Ovary (tissue), 10 donors: ENCODE data around the gene OR4M2. TPM values are rescaled to one million over a fixed set of nuclear protein-coding genes. Genes with fewer than 3 reads are reported as not detected.
"Not testable (repeated sequence)": the region's sequence is repeated elsewhere in the genome, so short reads cannot be mapped to it uniquely, and the experiment has no call there.

Source experiments
- DNase-seq, 5 donors: peaks; one replicate each; pipeline ENCODE4 v3.0.0-alpha.2; 2019 to 2020
- H3K27ac ChIP-seq, 2 donors: fragments of 200-600 bp; one replicate each; pipeline versions ENCODE4 v1.5.1 to v1.8.0; 2019 to 2022
- H3K27me3 ChIP-seq: fragments of 200-600 bp; one replicate; pipeline ENCODE4 v1.8.0; 2022
- H3K36me3 ChIP-seq: fragments of 200-600 bp; sonication (generic); one replicate; pipeline ENCODE4 v1.5.1; 2019
- H3K4me1 ChIP-seq: one replicate; pipeline ENCODE4 v1.8.1; 2013; ENCODE audit warnings: mild to moderate bottlenecking, moderate library complexity; ENCODE audit not compliant: insufficient read depth
- H3K4me3 ChIP-seq: fragments of 200-600 bp; sonication (generic); one replicate; pipeline ENCODE4 v1.5.1; 2017
- H3K9me3 ChIP-seq, 2 donors: fragments of 200-600 bp in 1 of 2; sonication (generic) in 1 of 2; one replicate each; pipeline versions ENCODE4 v1.5.1 to v1.8.1; 2013 to 2019; ENCODE audit warnings: mild to moderate bottlenecking in 1 of 2, moderate library complexity in 1 of 2
- WGBS, 3 donors: extraction: QIAGEN DNeasy Blood & Tissue Kit in 1 of 3; methylation state at CpG; one replicate each; pipeline versions ENCODE4 v1.1.5 to v1.1.7; 2013 to 2017; 5-methylcytosine and 5-hydroxymethylcytosine counted together
- intact Hi-C, 4 donors: fragments of 100-400 bp; cut with DNase I; formaldehyde crosslinking; loops; one replicate each; pipeline versions ENCODE4 v1.11.0 to v1.15.1; 2022 to 2023
- long read RNA-seq, 3 donors: library from polyadenylated mRNA in 2 of 3; unstranded in 2 of 3; transcript quantifications; one replicate each; pipeline ENCODE4 v2.0.0 and lab custom pipeline, GENCODE V29; 2021 to 2026
- polyA plus RNA-seq, 2 donors: library from polyadenylated mRNA; stranded (reverse); fragments of 200-250 nt in 1 of 2; fragments of 350-450 nt in 1 of 2; fragmentation: Illumina TruSeq in 1 of 2; extraction: RNeasy Lipid Tissue Mini Kit (QIAGEN cat#74804) in 1 of 2; gene quantifications; one replicate each; pipeline ENCODE4 v1.2.3, GENCODE V29; 2013 to 2014
- total RNA-seq, 7 donors: library from RNA; depleted of rRNA in 2 of 7; stranded (reverse); fragments of >200 nt in 2 of 7; fragmentation: NEBNext Ultra II Directional in 3 of 7; extraction: Animal tissue kit (Norgen Biotek cat#: 25700) in 3 of 7; gene quantifications; one replicate each; pipeline versions ENCODE4 v1.1.0 to v1.2.4, GENCODE V29; 2016 to 2023
- donor health status: DM: no; HTN: no; CAD: no; lungs with moderate emphysema.
- donor health status: DM: no; HTN: no; CAD: no.
- donor health status: Bipolar disorder and iron deficiency.
- donor health status: DM: yes; HTN: yes; CAD: no.
- donor health status: DM: no; HTN: no; CAD: no.
- donor health status: DM: yes; HTN: yes; CAD: no.

The OR4M2 gene
- total RNA-seq = under 1 TPM in 2 of 7 donors, not detected in 5; 0.31 to 0.45 TPM
- polyA plus RNA-seq = not detected
- long read RNA-seq, donor 1 = 0 reads
- long read RNA-seq, donor 2 = 0 reads
- long read RNA-seq, donor 3 = 0 reads

- H3K27ac ChIP-seq, H3K36me3 ChIP-seq, H3K27me3 ChIP-seq, H3K9me3 ChIP-seq, intact Hi-C loops, H3K4me3 ChIP-seq, H3K4me1 ChIP-seq, DNase-seq: not testable (repeated sequence)
- no CpG with 5 or more reads among the region's 2 CpGs for WGBS, 3 donors
These were observed at the start of gene OR4M2 for GRCh38 chr15:22080227-22080626. TSS of gene OR4M2 (plus strand) at chr15:22080527. CDS start at chr15:22080625, 98 bp downstream.

GRCh38 chr15:22069267-22069666 is 11.1 kb upstream of the OR4M2 start:
- H3K36me3 ChIP-seq, H3K4me1 ChIP-seq, H3K4me3 ChIP-seq, H3K27ac ChIP-seq, DNase-seq, H3K9me3 ChIP-seq, intact Hi-C loops, H3K27me3 ChIP-seq: not testable (repeated sequence)

GRCh38 chr15:22081386-22081785 is 1.1 kb downstream of the OR4M2 start:
- no CpG with 5 or more reads among the region's 3 CpGs for WGBS, 3 donors
- H3K9me3 ChIP-seq, H3K4me3 ChIP-seq, H3K27ac ChIP-seq, H3K27me3 ChIP-seq, H3K4me1 ChIP-seq, DNase-seq, H3K36me3 ChIP-seq, intact Hi-C loops: not testable (repeated sequence)

- H3K27ac ChIP-seq, H3K4me1 ChIP-seq, DNase-seq, H3K36me3 ChIP-seq, H3K27me3 ChIP-seq, intact Hi-C loops, H3K9me3 ChIP-seq, H3K4me3 ChIP-seq: not testable (repeated sequence)
- WGBS, 3 donors = 62% methylated on average over 2 of the region's 16 CpGs; no CpG with 5 or more reads in 2 of the 3 donors
These were observed 18.4 kb downstream of the OR4M2 start for GRCh38 chr15:22098616-22099253.

- WGBS, 3 donors = no CpG with 5 or more reads among the region's 17 CpGs
These were observed 19.1 kb downstream of the OR4M2 start for GRCh38 chr15:22099289-22099891.

GRCh38 chr15:22122033-22122432 is 41.7 kb downstream of the OR4M2 start:
- 39 to 63% (median 61%) methylated on average over 5 of the region's 5 CpGs for WGBS, 3 donors
- intact Hi-C loops, DNase-seq, H3K27ac ChIP-seq, H3K27me3 ChIP-seq, H3K9me3 ChIP-seq, H3K4me1 ChIP-seq, H3K4me3 ChIP-seq, H3K36me3 ChIP-seq: not testable (repeated sequence)

More at GRCh38 chr15:22099289-22099891, 19.1 kb downstream of the OR4M2 start:
- H3K27me3 ChIP-seq, intact Hi-C loops, H3K4me1 ChIP-seq, H3K4me3 ChIP-seq, H3K9me3 ChIP-seq, H3K36me3 ChIP-seq, DNase-seq, H3K27ac ChIP-seq: not testable (repeated sequence)

Other genes with a start within 250 kb of the OR4M2 start
- gene POTEB, start 202.8 kb upstream of the OR4M2 start, total RNA-seq = not detected
- gene POTEB, start 202.8 kb upstream of the OR4M2 start, polyA plus RNA-seq = not detected